Erythroblast (primary cell): ENCODE measurements around the gene TRIAP1.

Source experiments
- GATA1 ChIP-seq: IDR thresholded peaks from 2 replicates; pipeline ENCODE4 v1.6.1; 2011; ENCODE audit warnings: low read depth, mild to moderate bottlenecking, control low read depth, low read length, moderate library complexity
- POLR2A ChIP-seq: IDR thresholded peaks from 2 replicates; pipeline ENCODE4 v1.6.1; 2011; ENCODE audit warnings: mild to moderate bottlenecking, low read length

- TF ChIP-seq POLR2A, result no peak
- TF ChIP-seq GATA1, result no peak
Measured at GRCh38 chr12:120462099-120462640, 16.0 kb upstream of the TRIAP1 start.
